Thoracic aorta (tissue), 2 donors: ENCODE results near the gene WDFY4. TPM values are rescaled to one million over a fixed set of nuclear protein-coding genes. Genes with fewer than 3 reads are reported as not detected.

Experiments
- ATAC-seq: fragments of 150-250 bp; one replicate; pipeline ENCODE4 v1.8.0; 2017; ENCODE audit warnings: low read depth; ENCODE audit not compliant: insufficient number of reproducible peaks, low FRiP score
- DNase-seq: peaks from one replicate; pipeline ENCODE4 v3.0.0-alpha.2; 2020; ENCODE audit warnings: low spot score
- H3K27ac ChIP-seq, 2 donors: fragments of 200-600 bp; sonication (generic); 1 replicate in 1 of 2; 2 replicates in 1 of 2; pipeline ENCODE4 v1.5.1; 2016; ENCODE audit warnings: mild to moderate bottlenecking in 2 of 2, moderate library complexity in 2 of 2
- H3K27me3 ChIP-seq: fragments of 200-600 bp; sonication (generic); replicated peaks from 2 replicates; pipeline ENCODE4 v1.6.0; 2016; ENCODE audit warnings: mild to moderate bottlenecking; ENCODE audit not compliant: insufficient read depth
- H3K36me3 ChIP-seq: fragments of 200-600 bp; sonication (generic); one replicate; pipeline ENCODE4 v1.5.1; 2016
- H3K4me1 ChIP-seq, 2 donors: fragments of 200-600 bp; sonication (generic); 1 replicate in 1 of 2; 2 replicates in 1 of 2; pipeline versions ENCODE4 v1.5.1 to v1.6.0; 2016; ENCODE audit warnings: low read depth in 2 of 2, mild to moderate bottlenecking in 1 of 2; ENCODE audit not compliant: control insufficient read depth in 1 of 2
- H3K4me3 ChIP-seq: fragments of 200-600 bp; sonication (generic); 2 replicates; pipeline ENCODE4 v1.5.1; 2016; ENCODE audit warnings: mild to moderate bottlenecking
- H3K9me3 ChIP-seq: fragments of 200-600 bp; sonication (generic); 2 replicates; pipeline ENCODE4 v1.5.1; 2016
- total RNA-seq, 2 donors: library from RNA; depleted of rRNA; stranded (reverse); fragments of >200 nt; gene quantifications; one replicate each; pipeline versions ENCODE4 v1.1.0 to v1.2.3, GENCODE V29; 2016
- TF ChIP-seq, protein P1 (sequence below): fragments of 200-600 bp; sonication (generic); IDR thresholded peaks from one replicate; pipeline ENCODE4 v1.5.1; 2019; ENCODE audit warnings: antibody characterized with exemption

The WDFY4 gene
- total RNA-seq, 2 donors from 2014 or later = 10.0 to 14.9 TPM

DNA sequence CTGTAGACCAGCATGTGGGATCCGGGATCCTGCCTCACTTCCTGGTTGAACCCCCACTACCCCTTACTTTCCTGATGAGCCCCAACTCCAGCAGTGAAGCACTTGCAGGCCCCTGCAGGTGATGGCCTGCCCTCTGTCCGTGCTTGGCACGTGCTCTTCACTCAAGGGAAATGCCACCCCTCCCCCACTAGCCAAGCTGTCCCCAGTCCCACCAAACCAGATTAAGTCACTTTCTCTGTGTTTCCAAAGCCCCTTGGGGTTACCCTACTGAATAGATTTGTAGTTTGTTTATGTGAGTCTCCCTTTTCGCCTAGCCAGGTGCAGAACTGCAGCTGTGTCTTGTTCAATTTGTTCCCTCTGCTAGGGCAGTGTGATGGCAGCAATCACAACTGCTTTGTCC, 121.7 kb downstream of the WDFY4 start:
- Histone ChIP-seq H3K36me3 (no peaks in the 10 kb centered on the region), H3K27ac (no peak overlapping the region), H3K4me3 (no peak overlapping the region), H3K9me3 (no peaks in the 10 kb centered on the region), H3K4me1 (peaks cover 0 to 27% of the 10 kb centered on the region in 2 donors), H3K27me3 (no peaks in the 10 kb centered on the region)
- DNase-seq (no peak), ATAC-seq (no peak)
- TF ChIP-seq, protein P1, sequence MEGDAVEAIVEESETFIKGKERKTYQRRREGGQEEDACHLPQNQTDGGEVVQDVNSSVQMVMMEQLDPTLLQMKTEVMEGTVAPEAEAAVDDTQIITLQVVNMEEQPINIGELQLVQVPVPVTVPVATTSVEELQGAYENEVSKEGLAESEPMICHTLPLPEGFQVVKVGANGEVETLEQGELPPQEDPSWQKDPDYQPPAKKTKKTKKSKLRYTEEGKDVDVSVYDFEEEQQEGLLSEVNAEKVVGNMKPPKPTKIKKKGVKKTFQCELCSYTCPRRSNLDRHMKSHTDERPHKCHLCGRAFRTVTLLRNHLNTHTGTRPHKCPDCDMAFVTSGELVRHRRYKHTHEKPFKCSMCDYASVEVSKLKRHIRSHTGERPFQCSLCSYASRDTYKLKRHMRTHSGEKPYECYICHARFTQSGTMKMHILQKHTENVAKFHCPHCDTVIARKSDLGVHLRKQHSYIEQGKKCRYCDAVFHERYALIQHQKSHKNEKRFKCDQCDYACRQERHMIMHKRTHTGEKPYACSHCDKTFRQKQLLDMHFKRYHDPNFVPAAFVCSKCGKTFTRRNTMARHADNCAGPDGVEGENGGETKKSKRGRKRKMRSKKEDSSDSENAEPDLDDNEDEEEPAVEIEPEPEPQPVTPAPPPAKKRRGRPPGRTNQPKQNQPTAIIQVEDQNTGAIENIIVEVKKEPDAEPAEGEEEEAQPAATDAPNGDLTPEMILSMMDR = no peak

DNA sequence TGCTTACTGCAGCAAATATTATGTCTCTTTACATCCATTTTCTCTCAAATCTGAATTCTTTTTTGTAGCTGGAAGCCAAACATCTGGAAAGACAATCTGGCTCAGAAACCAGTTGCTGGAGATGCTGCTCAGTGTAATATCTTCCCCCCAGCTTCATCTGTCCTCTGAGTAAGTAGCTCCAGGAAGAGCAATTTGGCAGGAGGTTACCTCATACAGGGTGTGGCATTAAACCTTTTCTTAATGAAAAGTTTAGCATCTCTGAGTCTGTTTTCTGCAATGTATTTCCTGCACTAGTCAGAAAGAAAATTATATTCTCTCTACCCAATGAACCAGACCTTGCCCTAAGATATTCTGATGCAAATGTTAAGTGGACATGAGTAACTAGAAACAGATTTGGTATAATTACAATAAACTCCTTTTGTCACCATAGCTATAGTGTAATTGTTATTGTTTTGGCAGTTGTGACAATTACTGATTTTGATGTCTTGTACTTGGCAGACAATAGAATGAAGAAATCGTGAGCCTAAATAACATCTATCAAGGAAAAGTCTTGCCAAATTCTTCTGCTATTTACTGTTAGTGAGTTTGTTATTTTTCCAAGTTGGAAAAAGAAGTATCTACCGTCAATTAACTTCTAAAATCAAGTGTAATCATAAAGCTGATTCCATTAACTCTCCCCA, 123.3 kb downstream of the WDFY4 start:
- no peak overlapping the region for H3K27ac ChIP-seq
- DNase-seq (no peak), ATAC-seq (no peak)
- H3K36me3 ChIP-seq = no peaks in the 10 kb centered on the region
- no peak overlapping the region for H3K4me3 ChIP-seq
- TF ChIP-seq, protein P1 = no peak
- peaks cover 0 to 27% of the 10 kb centered on the region in 2 donors for H3K4me1 ChIP-seq
- H3K27me3 ChIP-seq = no peaks in the 10 kb centered on the region
- no peaks in the 10 kb centered on the region for H3K9me3 ChIP-seq

DNA sequence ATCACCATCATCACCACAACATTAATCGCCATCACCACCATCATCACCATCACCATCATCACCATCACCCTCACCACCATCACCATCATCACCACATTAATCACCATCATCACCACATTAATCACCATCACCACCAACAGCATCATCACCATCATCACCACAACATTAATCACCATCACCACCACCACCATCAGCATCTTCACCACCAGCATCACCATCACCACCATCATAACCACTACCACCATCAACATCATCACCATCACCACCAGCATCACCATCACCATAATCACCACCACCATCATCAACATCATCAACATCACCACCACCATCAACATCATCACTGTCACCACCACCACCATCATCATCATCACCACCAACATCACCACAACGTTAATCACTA, 124.6 kb downstream of the WDFY4 start:
- TF ChIP-seq, protein P1 = no peak
- H3K27me3 ChIP-seq = no peaks in the 10 kb centered on the region
- ATAC-seq (no peak), DNase-seq (no peak)
- H3K27ac ChIP-seq = no peak overlapping the region
- no peak overlapping the region for H3K4me3 ChIP-seq
- H3K36me3 ChIP-seq = no peaks in the 10 kb centered on the region
- peaks cover 0 to 22% of the 10 kb centered on the region in 2 donors for H3K4me1 ChIP-seq
- no peaks in the 10 kb centered on the region for H3K9me3 ChIP-seq

DNA sequence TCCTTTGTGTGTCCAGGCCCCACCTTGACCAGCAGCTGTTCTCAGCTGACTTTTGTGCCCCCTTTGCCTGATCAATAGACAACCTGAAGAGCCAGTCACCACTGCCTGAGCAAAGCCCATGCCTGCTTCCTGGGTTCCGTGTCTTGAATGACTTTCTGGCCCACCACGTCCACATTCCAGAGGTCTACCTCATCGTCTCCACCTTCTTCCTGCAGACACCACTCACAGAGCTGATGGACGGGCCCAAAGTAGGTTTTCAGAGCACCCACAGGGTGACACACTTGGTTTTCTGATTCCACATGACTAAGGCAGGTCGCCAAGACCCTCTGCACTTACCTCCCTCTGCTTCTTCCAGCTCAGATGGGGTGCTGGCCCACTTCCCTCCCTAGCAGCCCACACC, 126.8 kb downstream of the WDFY4 start:
- H3K27me3 ChIP-seq = no peaks in the 10 kb centered on the region
- DNase-seq (no peak), ATAC-seq (no peak)
- no peak overlapping the region for H3K27ac ChIP-seq
- TF ChIP-seq, protein P1 = no peak
- no peak overlapping the region for H3K4me3 ChIP-seq
- no peaks in the 10 kb centered on the region for H3K9me3 ChIP-seq
- no peaks in the 10 kb centered on the region for H3K4me1 ChIP-seq
- H3K36me3 ChIP-seq = no peaks in the 10 kb centered on the region

DNA sequence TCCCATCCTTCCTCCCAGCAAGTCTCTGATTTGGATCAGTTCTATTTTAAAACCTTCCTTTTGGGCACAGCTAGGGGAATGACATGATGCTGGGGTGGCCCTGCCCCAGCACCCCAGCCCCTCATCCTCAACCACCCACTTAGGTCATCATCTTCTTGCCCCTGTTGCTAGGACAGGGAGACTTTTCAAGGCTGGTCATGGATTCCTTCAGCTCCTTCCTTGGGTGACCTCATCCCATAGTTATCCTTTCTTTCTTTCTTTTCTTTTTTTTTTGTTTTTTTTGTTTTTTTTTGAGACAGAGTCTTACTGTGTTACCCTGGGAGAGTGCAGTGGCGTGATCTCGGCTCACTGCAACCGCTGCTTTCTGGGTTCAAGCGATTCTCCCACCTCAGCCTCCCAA, 127.2 kb downstream of the WDFY4 start:
- TF ChIP-seq, protein P1 = no peak
- H3K4me3 ChIP-seq = no peak overlapping the region
- H3K9me3 ChIP-seq = no peaks in the 10 kb centered on the region
- no peaks in the 10 kb centered on the region for H3K4me1 ChIP-seq
- peak; percentile 39 for ATAC-seq
- H3K36me3 ChIP-seq = no peaks in the 10 kb centered on the region
- no peak for DNase-seq
- H3K27ac ChIP-seq = no peak overlapping the region
- no peaks in the 10 kb centered on the region for H3K27me3 ChIP-seq
